Activated naive CD8-positive, alpha-beta T cell (primary cell): Measurements from ENCODE around the gene AZU1.
A peak's percentile ranks its signal among the peaks of the same experiment; 100 is the strongest.

Experiments used
- H3K27ac Mint-ChIP-seq: one replicate; pipeline ENCODE4 v1.8.0; 2021; ENCODE audit warnings: mixed read lengths
- H3K27me3 Mint-ChIP-seq: one replicate; pipeline ENCODE4 v1.8.0; 2021; ENCODE audit warnings: mixed read lengths
- H3K36me3 Mint-ChIP-seq: one replicate; pipeline ENCODE4 v1.8.0; 2021; ENCODE audit warnings: mixed read lengths
- H3K4me1 Mint-ChIP-seq: one replicate; pipeline ENCODE4 v1.8.0; 2021; ENCODE audit warnings: low read depth, mixed read lengths
- H3K4me3 Mint-ChIP-seq: one replicate; pipeline ENCODE4 v1.8.0; 2021; ENCODE audit warnings: mild to moderate bottlenecking, mixed read lengths
- H3K9me3 Mint-ChIP-seq: one replicate; pipeline ENCODE4 v1.8.0; 2021; ENCODE audit warnings: low read depth, mixed read lengths

The AZU1 gene

GRCh38 chr19:802498-803098 is 25.0 kb upstream of the AZU1 start:
- Mint-ChIP-seq H3K36me3 (peaks cover 10% of the 10 kb centered on the region), H3K9me3 (no peaks in the 10 kb centered on the region), H3K27ac (peak overlapping the region; percentile 66), H3K27me3 (no peaks in the 10 kb centered on the region), H3K4me3 (peak overlapping the region; percentile 72), H3K4me1 (peaks cover 41% of the 10 kb centered on the region)

- no peaks in the 10 kb centered on the region for H3K9me3 Mint-ChIP-seq
- H3K4me3 Mint-ChIP-seq: peak overlapping the region; percentile 20
- H3K4me1 Mint-ChIP-seq: peaks cover 45% of the 10 kb centered on the region
- H3K27me3 Mint-ChIP-seq: no peaks in the 10 kb centered on the region
- peaks cover 10% of the 10 kb centered on the region for H3K36me3 Mint-ChIP-seq
- H3K27ac Mint-ChIP-seq: peak overlapping the region; percentile 75
Measured at GRCh38 chr19:803099-803561, 24.5 kb upstream of the AZU1 start.

- Mint-ChIP-seq H3K27ac (peak overlapping the region; percentile 34), H3K4me1 (peaks cover 45% of the 10 kb centered on the region), H3K9me3 (no peaks in the 10 kb centered on the region), H3K27me3 (no peaks in the 10 kb centered on the region), H3K36me3 (peaks cover 8% of the 10 kb centered on the region), H3K4me3 (peak overlapping the region; percentile 20)
Measured at GRCh38 chr19:803686-804418, 23.8 kb upstream of the AZU1 start.

DNA sequence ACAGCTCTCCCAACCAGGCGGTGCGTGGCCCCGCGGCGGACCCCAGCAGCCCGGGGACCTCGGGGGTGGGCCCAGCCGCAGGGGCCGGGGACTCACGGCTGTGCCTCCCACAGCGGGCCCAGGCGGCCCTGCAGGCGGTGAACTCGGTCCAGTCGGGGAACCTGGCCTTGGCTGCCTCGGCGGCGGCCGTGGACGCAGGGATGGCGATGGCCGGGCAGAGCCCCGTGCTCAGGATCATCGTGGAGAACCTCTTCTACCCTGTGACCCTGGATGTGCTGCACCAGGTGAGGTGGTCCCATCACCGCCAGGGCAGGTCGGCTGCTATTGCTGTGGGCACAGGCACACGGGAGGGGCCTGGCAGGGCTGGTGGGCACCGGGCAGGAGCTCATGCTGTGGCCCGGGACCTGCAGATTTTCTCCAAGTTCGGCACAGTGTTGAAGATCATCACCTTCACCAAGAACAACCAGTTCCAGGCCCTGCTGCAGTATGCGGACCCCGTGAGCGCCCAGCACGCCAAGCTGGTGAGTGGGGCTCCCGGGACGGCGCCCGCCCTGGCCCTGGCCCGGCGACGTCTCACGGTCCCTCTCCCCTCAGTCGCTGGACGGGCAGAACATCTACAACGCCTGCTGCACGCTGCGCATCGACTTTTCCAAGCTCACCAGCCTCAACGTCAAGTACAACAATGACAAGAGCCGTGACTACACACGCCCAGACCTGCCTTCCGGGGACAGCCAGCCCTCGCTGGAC is 23.0 kb upstream of the AZU1 start:
- Mint-ChIP-seq H3K36me3 (peaks cover 7% of the 10 kb centered on the region), H3K27me3 (no peaks in the 10 kb centered on the region), H3K4me3 (no peak overlapping the region), H3K9me3 (no peaks in the 10 kb centered on the region), H3K27ac (no peak overlapping the region), H3K4me1 (peaks cover 41% of the 10 kb centered on the region)

DNA sequence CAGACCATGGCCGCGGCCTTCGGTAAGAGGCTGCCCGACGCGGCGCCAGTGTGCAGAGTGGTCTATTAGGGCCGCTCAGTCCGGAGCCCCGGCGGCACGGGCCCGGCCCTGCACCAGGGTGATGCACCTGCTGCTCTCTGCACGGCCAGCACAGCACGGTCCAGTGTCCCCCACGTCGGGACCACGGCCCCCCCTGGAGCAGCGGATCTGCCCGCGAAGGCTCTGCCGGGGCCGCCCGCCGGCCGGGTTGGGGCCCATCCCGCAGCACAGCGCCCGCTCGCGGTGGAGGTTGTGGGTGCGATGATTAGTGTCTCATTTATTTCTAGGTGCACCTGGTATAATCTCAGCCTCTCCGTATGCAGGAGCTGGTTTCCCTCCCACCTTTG is 22.5 kb upstream of the AZU1 start:
- no peak overlapping the region for H3K4me3 Mint-ChIP-seq
- H3K4me1 Mint-ChIP-seq: peaks cover 36% of the 10 kb centered on the region
- no peaks in the 10 kb centered on the region for H3K9me3 Mint-ChIP-seq
- H3K36me3 Mint-ChIP-seq: peaks cover 6% of the 10 kb centered on the region
- H3K27ac Mint-ChIP-seq: no peak overlapping the region
- H3K27me3 Mint-ChIP-seq: no peaks in the 10 kb centered on the region

GRCh38 chr19:805600-806550 is 21.8 kb upstream of the AZU1 start:
- peaks cover 3% of the 10 kb centered on the region for H3K36me3 Mint-ChIP-seq
- H3K4me1 Mint-ChIP-seq: peaks cover 30% of the 10 kb centered on the region
- H3K27me3 Mint-ChIP-seq: no peaks in the 10 kb centered on the region
- no peaks in the 10 kb centered on the region for H3K9me3 Mint-ChIP-seq
- H3K4me3 Mint-ChIP-seq: no peak overlapping the region
- H3K27ac Mint-ChIP-seq: no peak overlapping the region

- peaks cover 23% of the 10 kb centered on the region for H3K4me1 Mint-ChIP-seq
- peak overlapping the region; percentile 76 for H3K27ac Mint-ChIP-seq
- H3K36me3 Mint-ChIP-seq: peaks cover 3% of the 10 kb centered on the region
- no peaks in the 10 kb centered on the region for H3K27me3 Mint-ChIP-seq
- peak overlapping the region; percentile 3 for H3K4me3 Mint-ChIP-seq
- no peaks in the 10 kb centered on the region for H3K9me3 Mint-ChIP-seq
Measured at GRCh38 chr19:806815-807421, 20.7 kb upstream of the AZU1 start.

DNA sequence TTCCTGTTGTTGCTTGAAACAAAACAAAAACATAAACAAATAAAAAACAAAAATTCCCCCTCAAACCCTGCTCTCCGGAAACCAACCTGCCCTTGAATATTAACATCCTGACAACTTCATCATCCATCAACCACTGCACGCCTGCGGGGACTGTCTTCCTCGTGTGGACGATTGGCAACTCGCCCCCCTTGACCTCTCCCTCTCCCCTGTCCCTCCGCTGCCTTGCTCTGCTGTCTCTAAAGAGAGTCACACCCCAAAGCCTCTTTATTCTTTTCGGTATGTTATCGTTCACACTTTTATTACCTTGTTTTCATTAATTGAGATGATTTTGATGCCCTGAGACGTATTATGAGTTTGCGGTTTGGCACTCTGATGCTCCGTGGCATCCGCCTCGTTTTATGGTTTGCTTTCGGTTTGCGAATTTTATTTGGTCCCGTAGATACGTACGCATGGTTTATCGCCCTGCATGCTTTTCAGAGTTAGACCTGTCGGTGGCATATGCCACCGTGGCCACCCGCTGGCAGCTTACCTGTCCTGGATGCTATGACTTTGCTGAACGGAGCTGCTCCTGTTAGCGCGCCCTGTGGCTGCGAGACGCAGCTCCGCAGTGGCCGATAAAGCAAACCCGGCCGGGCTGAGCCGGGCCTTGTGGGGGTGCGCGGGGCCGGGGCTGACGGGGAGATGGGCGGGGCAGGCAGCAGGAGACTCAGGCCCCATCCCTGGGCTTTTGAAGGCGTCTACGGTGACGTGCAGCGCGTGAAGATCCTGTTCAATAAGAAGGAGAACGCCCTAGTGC is 19.8 kb upstream of the AZU1 start:
- Mint-ChIP-seq H3K36me3 (peaks cover 3% of the 10 kb centered on the region), H3K27me3 (no peaks in the 10 kb centered on the region), H3K4me1 (peaks cover 16% of the 10 kb centered on the region), H3K9me3 (no peaks in the 10 kb centered on the region), H3K4me3 (peak overlapping the region; percentile 3), H3K27ac (peak overlapping the region; percentile 76)

- peaks cover 15% of the 10 kb centered on the region for H3K4me1 Mint-ChIP-seq
- H3K27ac Mint-ChIP-seq: no peak overlapping the region
- H3K4me3 Mint-ChIP-seq: no peak overlapping the region
- H3K27me3 Mint-ChIP-seq: no peaks in the 10 kb centered on the region
- no peaks in the 10 kb centered on the region for H3K9me3 Mint-ChIP-seq
- H3K36me3 Mint-ChIP-seq: peaks cover 3% of the 10 kb centered on the region
Measured at GRCh38 chr19:808423-808775, 19.2 kb upstream of the AZU1 start.

DNA sequence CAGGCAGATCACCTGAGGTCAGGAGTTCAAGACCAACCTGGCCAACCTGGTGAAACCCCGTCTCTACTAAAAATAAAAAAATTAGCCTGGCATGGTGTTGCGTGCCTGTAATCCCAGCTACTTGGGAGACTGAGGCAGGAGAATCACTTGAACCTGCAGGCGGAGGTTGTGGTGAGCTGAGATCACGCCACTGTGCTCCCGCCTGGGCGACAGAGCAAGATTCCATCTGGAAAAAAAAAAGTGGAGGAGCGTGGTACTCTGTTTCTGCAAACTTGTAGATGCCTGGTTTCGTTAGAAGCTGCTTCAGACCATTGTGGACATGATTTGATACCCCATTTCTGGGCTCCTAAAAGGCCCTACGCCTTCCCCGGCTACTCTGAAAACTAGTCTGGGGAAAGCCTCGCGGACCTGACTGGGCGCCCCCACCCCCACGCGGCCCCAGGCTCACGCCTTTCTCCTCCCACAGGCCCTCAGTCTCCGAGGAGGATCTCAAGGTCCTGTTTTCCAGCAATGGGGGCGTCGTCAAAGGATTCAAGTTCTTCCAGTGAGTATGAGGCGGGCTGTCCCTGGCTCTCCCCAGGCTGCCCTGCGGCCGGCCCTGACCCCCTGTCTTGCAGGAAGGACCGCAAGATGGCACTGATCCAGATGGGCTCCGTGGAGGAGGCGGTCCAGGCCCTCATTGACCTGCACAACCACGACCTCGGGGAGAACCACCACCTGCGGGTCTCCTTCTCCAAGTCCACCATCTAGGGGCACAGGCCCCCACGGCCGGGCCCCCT is 17.4 kb upstream of the AZU1 start:
- H3K27me3 Mint-ChIP-seq: no peaks in the 10 kb centered on the region
- H3K4me3 Mint-ChIP-seq: no peak overlapping the region
- no peak overlapping the region for H3K27ac Mint-ChIP-seq
- H3K4me1 Mint-ChIP-seq: peaks cover 9% of the 10 kb centered on the region
- H3K9me3 Mint-ChIP-seq: no peaks in the 10 kb centered on the region
- peaks cover 3% of the 10 kb centered on the region for H3K36me3 Mint-ChIP-seq

GRCh38 chr19:810883-811489 is 16.7 kb upstream of the AZU1 start:
- Mint-ChIP-seq H3K4me3 (no peak overlapping the region), H3K27me3 (no peaks in the 10 kb centered on the region), H3K27ac (no peak overlapping the region), H3K4me1 (peaks cover 9% of the 10 kb centered on the region), H3K9me3 (no peaks in the 10 kb centered on the region), H3K36me3 (peaks cover 5% of the 10 kb centered on the region)

DNA sequence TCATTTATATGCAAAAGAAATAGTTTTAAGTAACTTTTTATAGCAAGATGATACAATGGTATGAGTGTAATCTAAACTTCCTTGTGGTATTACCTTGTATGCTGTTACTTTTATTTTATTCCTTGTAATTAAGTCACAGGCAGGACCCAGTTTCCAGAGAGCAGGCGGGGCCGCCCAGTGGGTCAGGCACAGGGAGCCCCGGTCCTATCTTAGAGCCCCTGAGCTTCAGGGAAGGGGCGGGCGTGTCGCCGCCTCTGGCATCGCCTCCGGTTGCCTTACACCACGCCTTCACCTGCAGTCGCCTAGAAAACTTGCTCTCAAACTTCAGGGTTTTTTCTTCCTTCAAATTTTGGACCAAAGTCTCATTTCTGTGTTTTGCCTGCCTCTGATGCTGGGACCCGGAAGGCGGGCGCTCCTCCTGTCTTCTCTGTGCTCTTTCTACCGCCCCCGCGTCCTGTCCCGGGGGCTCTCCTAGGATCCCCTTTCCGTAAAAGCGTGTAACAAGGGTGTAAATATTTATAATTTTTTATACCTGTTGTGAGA is 16.1 kb upstream of the AZU1 start:
- Mint-ChIP-seq H3K27ac (no peak overlapping the region), H3K27me3 (no peaks in the 10 kb centered on the region), H3K4me1 (peaks cover 9% of the 10 kb centered on the region), H3K9me3 (no peaks in the 10 kb centered on the region), H3K36me3 (peaks cover 8% of the 10 kb centered on the region), H3K4me3 (no peak overlapping the region)
